ENCODE measurements around the gene POU2F2.

Gene POU2F2

GRCh38 chr19:42099336-42099925 is 32.8 kb downstream of the POU2F2 start:
- no peak for DNase-seq (ENCODE audit: low read depth)

DNA sequence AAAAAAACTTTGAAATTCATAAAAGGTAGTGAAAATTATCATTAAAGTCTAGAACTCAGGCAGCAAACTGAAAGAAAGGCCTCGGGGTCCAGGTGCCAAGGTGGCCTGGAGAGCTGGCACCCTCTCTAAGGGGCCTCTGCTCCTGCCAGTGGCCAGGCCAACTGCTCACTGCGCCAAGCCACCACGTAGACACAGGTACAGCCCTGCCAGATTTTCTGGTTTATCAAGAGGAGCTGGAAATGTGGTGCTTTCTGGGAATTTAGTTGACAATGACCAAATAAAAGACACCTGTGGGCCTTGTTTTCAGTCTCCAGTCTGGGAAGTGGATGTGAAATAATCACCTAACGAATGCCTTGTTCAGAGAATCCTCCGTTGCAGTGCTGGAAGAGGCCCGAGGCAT is 33.5 kb downstream of the POU2F2 start:
- no peak for DNase-seq (ENCODE audit: low read depth)

GRCh38 chr19:42097461-42097860 is 34.8 kb downstream of the POU2F2 start:
- no peak for DNase-seq (ENCODE audit: low read depth)

DNA sequence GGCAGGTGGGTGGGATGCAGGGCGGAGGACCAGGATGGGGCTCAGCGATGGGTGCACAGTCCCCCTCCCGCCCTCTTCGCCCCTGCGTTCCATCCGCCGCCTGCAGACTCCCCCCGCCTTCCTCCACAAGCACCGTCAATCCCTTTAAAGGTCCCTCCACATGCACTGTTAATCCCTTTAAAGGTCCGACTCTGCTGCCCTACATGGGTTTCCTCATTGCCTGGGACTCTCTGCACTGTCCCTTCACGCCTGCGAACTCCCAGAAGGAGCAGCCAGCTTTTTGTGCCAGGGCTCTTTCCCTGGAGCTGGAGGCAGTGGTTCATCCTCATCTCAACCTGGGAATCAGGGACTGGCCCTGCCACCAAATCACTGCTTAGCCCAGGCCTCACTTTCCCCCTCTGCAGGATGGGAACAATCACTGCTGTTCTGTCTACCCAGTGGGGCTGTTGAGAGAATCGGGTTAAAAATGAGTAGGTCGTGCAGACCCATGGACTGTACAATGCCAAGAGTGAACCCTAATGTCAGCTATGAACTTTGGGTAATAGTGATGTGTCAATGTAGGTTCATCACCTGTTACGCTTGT is 35.9 kb downstream of the POU2F2 start:
- DNase-seq (ENCODE audit: low read depth): no peak

DNA sequence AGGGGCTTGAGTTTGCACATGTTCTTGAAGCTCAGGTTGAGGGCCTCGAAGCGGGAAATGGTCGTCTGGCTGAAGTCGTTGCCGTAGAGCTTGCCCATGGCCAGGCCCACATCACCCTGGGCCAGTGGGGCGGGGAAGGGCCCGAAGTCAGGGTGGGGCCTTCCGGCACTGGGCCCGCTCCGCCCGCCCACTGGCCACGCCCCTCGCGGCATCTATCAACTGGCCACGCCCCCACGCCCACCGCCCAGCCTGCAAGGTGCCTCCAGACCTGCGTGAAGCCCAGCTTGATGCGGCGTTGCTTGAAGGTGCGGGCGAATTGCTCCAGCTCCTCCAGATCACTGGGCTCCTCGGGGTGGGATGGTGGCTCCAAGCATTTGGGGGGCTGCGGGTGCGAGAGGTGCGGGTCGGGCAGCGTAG is 36.4 kb downstream of the POU2F2 start:
- no peak for DNase-seq (ENCODE audit: low read depth)

DNA sequence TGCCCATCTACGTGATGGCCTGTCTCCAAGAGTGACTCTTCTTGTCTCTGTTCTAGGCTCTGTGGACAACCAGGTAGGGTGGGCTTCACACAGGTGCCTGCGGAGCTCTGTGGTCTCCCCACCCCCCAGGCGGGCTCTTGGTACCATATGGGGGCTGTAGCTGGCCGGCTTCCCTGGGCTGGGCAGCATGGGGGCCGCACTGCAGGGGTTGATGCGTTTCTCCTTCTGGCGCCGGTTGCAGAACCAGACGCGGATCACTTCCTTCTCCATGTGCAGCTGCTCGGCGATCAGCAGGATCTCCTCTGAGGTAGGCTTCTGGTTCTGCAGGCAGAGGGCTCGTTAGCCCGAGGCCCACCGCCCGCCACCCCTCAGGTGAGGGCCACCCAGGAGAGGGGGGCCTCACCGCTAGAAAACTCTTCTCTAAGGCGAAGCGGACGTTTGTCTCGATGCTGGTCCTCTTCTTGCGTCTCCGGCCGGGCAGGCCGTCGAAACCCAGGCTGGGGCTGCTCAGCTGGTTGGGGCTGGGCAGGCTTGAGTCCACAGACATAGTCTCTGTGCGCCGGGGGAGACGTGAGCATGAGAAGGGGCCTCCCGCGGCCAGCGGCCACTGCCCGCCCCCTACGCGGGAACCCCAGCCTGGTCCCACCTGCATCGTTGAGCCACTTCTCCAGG is 37.0 kb downstream of the POU2F2 start:
- DNase-seq (ENCODE audit: low read depth): no peak

GRCh38 chr19:42093926-42094325 is 38.3 kb downstream of the POU2F2 start:
- DNase-seq (ENCODE audit: low read depth): no peak

DNA sequence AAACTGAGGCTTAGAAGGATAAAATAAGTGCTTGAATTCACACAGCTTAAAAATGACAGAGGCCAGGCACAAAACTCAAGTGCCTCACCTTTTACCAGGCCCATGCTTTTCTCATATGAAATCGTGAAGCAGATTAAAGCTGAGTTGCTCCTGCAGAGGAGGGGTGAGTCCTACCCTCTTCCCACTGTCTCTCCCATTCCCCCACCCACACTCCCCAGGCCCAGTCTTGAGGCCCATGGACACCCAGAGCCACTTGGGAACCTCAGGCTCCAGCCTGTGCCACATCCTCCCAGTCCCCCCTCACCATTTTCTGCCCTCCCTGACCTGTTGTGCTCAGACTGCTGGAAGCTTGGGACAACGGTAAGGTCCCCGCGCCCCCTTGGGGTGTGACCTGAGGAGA is 38.7 kb downstream of the POU2F2 start:
- no peak for DNase-seq (ENCODE audit: low read depth)

GRCh38 chr19:42092350-42092749 is 39.9 kb downstream of the POU2F2 start:
- no peak for DNase-seq (ENCODE audit: low read depth)

GRCh38 chr19:42091742-42092141 is 40.5 kb downstream of the POU2F2 start:
- no peak for DNase-seq (ENCODE audit: low read depth)

DNA sequence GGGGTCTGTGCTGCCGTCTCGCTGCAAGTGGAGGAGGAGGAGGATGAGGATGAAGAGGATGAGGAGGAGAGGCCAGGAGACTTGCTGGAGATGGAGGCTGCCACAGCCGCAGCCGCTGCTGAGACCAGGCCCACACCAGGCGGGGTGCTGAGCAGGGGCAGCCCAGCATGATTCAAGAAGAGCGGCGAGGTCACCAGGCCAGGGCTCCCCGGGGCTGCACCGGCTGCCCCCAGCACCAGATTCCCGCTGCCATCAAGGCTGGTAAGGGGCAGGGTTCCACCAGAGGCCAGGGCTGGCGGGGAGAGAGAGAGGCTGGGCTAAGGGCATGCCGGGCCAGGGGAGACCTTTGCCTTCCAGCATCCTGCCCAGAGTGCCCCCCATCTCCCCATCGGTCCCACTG is 40.9 kb downstream of the POU2F2 start:
- DNase-seq (ENCODE audit: low read depth): no peak

- no peak for DNase-seq (ENCODE audit: low read depth)
These were observed 41.6 kb downstream of the POU2F2 start for GRCh38 chr19:42090672-42091071.

- DNase-seq (ENCODE audit: low read depth): no peak
These were observed 42.5 kb downstream of the POU2F2 start for GRCh38 chr19:42089772-42090171.

- no peak for DNase-seq (ENCODE audit: low read depth)
These were observed 43.0 kb downstream of the POU2F2 start for GRCh38 chr19:42089191-42089750.

DNA sequence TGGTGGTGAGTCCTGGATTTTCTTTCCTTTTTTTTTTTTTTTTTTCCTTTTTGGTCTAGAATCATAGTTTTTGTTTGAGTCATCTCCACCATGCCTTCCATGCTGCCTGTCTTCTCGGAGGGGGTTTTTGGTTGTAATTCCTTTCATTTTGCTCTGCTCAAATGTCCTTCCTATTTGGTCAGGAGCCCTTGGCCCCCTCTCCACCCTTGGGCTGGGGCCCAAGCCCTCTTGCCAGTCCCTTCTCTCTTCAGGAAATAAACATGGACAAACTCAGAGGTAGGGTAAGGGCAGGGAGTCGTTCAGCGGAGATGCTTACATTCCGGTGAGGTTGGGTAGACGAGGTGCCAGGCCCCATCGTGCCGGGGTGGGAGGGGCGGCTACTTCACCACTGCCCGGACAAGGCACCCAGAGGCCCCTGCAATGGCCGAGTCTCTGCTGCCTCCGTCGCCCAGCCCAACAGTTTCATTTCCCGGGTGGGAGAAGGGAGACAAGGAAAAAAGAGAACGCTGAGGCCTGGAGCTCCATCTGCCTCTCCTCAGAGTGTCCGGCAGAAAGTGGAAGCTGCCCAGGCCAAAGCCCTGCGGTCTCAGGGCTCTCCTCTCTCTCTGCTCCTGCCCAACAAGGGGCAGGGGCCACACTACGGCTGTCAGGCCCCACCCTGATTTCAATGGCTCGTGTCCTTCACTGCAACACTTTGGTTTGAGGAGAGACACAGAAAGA is 43.6 kb downstream of the POU2F2 start:
- DNase-seq (ENCODE audit: low read depth): peak; percentile 28

- no peak for DNase-seq (ENCODE audit: low read depth)
These were observed 45.3 kb downstream of the POU2F2 start for GRCh38 chr19:42086770-42087550.

DNA sequence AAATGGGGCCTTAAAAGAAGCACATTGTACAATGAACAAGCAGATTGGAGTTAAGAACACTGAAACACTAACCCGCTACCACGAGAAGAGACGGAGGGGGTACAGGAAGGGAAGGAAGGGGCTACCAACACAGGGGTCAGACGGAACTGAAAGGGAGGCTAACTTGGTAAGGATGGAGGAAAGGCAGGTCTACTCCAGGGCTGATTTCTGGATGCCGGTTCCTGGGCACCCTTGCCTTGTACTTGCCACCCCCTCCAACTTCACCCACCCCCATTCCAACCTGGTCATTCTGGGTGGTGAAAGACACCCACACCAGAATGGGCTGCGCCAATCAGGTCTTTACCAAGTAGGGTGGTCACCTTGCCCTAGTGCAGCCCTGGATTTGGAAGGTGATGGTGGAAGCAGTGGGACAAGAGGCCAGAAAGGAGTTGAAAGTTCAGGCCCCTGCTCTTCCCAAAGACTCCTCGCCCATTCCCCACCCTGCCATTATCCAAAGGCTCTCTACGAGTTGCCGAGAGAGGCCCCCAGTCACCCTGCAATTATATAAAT is 46.0 kb downstream of the POU2F2 start:
- DNase-seq (ENCODE audit: low read depth): no peak

GRCh38 chr19:42083537-42083936 is 48.7 kb downstream of the POU2F2 start:
- no peak for DNase-seq (ENCODE audit: low read depth)

- peak; percentile 35 for DNase-seq (ENCODE audit: low read depth)
These were observed 50.6 kb downstream of the POU2F2 start for GRCh38 chr19:42081584-42082203.

DNA sequence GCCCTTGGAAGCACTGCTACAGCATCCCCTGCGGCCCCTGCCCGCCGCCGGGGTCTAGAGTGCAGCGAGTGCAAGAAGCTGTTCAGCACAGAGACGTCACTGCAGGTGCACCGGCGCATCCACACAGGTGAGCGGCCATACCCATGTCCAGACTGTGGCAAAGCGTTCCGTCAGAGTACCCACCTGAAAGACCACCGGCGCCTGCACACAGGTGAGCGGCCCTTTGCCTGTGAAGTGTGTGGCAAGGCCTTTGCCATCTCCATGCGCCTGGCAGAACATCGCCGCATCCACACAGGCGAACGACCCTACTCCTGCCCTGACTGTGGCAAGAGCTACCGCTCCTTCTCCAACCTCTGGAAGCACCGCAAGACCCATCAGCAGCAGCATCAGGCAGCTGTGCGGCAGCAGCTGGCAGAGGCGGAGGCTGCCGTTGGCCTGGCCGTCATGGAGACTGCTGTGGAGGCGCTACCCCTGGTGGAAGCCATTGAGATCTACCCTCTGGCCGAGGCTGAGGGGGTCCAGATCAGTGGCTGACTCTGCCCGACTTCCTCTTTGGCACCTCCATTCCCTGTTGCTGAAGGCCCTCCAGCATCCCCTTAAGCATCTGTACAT is 51.4 kb downstream of the POU2F2 start:
- DNase-seq (ENCODE audit: low read depth): no peak

Data from GM04504 (cell line).